GM13976 (cell line): Measurements from ENCODE around the gene PHF1.

Experiments used
- DNase-seq: peaks from one replicate; pipeline ENCODE4 v3.0.0; 2012; ENCODE audit warnings: low spot score
- in situ Hi-C: fragments of 300-500 bp; cut with MboI; formaldehyde crosslinking; loops from one replicate; pipeline ENCODE4 v1.12.0; 2022; ENCODE audit warnings: low sequenced_read_pairs, mixed read lengths, inconsistent platforms; ENCODE audit not compliant: unreplicated experiment
- TF ChIP-seq, protein P1 (sequence below): IDR thresholded peaks from 2 replicates; pipeline ENCODE4 v1.5.1; 2012; ENCODE audit warnings: borderline replicate concordance, mild to moderate bottlenecking; ENCODE audit not compliant: insufficient read depth; ENCODE audit errors: extremely low read depth, missing control alignments, control extremely low read depth

Gene PHF1

DNA sequence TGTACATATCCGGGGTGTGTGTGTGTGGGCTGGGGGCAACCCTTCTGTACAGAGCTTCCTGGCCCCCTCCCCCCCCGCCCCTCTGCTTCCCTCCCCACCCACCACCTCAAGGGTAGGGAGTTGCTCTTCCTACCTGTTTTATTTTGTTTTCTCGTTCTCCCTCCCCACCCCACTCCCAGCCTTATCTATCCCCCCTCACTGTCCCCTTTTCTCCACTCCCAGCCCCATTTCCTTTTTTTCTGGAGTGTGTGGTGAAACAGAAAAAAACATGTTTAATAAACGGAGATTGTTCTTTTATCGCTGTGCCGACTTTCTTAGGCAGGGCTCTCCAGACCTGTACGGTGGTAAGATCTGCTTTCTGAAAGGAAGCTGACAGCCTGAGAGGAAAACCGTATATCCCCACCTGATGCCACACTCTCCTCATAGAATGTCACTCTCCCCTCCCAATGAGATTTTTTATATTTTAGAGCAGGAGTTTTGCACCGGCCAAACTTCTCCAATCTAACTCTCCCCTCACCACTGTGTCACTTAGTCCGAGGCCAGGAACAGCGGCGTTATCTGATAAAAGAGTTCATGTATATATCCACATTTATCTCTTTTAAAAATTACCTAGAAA is 42.7 kb downstream of the PHF1 start:
- TF ChIP-seq, protein P1, sequence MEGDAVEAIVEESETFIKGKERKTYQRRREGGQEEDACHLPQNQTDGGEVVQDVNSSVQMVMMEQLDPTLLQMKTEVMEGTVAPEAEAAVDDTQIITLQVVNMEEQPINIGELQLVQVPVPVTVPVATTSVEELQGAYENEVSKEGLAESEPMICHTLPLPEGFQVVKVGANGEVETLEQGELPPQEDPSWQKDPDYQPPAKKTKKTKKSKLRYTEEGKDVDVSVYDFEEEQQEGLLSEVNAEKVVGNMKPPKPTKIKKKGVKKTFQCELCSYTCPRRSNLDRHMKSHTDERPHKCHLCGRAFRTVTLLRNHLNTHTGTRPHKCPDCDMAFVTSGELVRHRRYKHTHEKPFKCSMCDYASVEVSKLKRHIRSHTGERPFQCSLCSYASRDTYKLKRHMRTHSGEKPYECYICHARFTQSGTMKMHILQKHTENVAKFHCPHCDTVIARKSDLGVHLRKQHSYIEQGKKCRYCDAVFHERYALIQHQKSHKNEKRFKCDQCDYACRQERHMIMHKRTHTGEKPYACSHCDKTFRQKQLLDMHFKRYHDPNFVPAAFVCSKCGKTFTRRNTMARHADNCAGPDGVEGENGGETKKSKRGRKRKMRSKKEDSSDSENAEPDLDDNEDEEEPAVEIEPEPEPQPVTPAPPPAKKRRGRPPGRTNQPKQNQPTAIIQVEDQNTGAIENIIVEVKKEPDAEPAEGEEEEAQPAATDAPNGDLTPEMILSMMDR, result no peak
- in situ Hi-C loops, result no loop called here
- DNase-seq, result peak; percentile 44

DNA sequence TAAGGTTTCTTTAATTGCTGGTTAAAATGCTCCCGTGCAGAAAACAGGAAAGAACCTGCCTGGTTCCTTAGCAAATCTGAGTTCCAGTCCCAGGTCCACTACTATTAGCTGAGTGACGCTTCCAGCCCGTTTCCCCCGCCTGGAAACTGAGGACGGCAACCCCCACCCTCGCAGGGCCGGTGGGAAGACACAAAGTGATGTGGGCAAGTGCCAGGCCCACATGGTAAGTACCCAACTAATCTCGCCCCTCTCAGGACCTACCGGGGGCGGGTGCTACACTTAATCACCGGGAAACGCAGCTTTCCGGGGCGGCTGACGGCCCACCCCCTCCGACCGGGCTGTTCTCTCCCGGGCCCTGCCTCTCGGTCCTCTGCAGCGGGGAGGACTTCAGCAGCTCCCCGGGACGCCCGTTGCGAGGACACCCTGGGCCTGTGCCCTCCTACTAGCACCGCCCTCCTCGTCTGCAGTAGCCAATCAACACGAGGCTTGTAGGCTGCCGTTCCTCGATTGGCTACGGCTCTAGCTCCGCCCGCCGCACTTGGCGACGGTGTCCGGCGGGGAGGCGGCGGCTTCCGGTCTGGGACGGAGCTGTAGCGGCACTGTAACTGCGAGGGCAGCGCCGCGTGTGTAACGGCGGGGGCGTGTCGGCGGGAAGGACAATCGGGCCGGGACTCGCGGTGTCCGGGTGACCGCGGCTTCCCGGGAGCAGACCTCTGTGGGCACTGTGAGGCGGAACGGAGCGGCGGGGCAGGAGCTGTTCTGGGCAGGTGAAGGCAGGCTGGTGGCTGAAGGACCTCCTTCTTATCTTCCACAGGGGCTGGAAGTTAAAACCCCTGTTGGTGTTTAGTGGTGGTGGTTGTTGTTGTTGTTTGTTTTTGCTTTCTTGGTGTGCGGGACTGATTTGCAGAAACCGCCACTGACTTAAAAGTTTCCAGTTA is 43.5 kb downstream of the PHF1 start, which contains the start of gene ZBTB9:
Gene ZBTB9, plus strand, starts transcription at position 568 of the 938 bp plus-strand sequence. CDS start 525 bp downstream, outside the sequence.
- in situ Hi-C loops, result no loop called here

DNA sequence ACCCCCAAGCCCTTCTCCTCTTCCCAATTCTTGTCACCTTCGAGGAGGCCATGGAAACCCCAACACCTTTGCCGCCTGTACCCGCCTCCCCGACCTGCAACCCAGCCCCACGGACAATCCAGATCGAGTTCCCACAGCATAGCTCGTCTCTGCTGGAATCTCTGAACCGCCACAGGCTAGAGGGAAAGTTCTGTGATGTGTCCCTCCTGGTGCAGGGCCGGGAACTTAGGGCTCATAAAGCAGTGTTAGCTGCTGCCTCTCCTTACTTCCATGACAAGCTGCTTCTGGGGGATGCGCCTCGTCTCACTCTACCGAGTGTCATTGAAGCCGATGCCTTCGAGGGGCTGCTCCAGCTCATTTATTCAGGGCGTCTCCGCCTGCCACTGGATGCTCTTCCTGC is 44.2 kb downstream of the PHF1 start:
- in situ Hi-C loops, result no loop called here
- TF ChIP-seq, protein P1, result no peak

More for the DNA sequence above, 43.5 kb downstream of the PHF1 start, which contains the start of gene ZBTB9:
- TF ChIP-seq, protein P1, result no peak
- DNase-seq, result peak; percentile 99

DNA sequence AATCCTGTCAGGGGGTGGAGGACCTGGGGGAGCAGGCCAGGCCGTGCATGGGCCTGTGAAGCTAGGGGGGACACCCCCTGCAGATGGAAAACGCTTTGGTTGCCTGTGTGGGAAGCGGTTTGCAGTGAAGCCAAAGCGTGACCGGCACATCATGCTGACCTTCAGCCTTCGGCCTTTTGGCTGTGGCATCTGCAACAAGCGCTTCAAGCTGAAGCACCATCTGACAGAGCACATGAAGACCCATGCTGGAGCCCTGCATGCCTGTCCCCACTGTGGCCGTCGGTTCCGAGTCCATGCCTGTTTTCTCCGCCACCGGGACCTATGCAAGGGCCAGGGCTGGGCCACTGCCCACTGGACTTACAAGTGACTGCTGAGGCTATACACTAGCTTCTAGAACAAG is 45.3 kb downstream of the PHF1 start:
- no peak for DNase-seq
- TF ChIP-seq, protein P1, result no peak
- in situ Hi-C loops, result no loop called here

More for the DNA sequence above, 44.2 kb downstream of the PHF1 start:
- DNase-seq, result no peak

DNA sequence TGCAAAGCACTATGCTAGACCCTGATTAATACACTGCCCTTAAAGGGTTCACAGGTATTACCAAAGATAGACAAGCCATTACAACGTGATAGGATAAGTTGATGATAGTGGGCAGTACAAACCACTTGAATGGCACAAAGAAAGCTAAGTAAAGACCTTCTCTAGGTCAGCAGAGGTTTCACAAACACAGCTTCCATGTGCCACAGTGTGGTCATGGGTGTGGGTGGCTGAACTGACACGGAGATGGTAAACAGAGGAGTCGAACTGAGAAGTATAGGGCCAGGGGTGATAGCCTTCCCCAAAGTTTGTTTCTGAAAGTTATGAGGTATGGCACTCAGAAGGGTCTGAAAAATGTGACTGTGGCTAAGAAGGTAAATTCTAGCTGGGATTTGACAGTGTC is 47.9 kb downstream of the PHF1 start:
- TF ChIP-seq, protein P1, result peak; percentile 0
- in situ Hi-C loops, result no loop called here
- DNase-seq, result no peak

DNA sequence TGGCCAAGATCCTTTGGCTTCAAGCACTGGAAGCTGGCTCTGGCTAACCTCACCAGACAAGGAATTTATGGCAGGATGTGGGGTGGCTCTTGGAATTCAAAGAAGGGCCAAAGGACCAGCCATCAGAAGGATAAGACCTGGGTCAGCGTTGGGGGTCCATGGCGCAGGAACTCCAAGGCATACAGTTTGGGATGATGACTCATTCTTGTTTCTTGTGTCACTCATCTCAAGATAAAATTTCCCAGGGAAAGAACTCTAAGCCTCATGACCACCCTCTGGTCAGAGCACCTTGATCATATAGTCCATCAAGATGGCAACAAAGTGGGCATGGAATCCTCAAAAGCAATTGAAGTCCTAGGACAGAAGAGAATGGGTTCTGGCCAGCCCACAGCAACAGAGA is 48.4 kb downstream of the PHF1 start:
- in situ Hi-C loops, result no loop called here
- TF ChIP-seq, protein P1, result no peak
- no peak for DNase-seq
